NCI-H2081 treated with DMSO at 0.1 percent for 48 hours (cell line): ENCODE measurements around the gene OBP2B.
"Not testable (repeated sequence)": the region's sequence is repeated elsewhere in the genome, so short reads cannot be mapped to it uniquely, and the experiment has no call there.

ENCODE experiments used
- DNase-seq: peaks from one replicate; lab custom pipeline; 2025; lab: John Stamatoyannopoulos, UW

OBP2B gene

DNA sequence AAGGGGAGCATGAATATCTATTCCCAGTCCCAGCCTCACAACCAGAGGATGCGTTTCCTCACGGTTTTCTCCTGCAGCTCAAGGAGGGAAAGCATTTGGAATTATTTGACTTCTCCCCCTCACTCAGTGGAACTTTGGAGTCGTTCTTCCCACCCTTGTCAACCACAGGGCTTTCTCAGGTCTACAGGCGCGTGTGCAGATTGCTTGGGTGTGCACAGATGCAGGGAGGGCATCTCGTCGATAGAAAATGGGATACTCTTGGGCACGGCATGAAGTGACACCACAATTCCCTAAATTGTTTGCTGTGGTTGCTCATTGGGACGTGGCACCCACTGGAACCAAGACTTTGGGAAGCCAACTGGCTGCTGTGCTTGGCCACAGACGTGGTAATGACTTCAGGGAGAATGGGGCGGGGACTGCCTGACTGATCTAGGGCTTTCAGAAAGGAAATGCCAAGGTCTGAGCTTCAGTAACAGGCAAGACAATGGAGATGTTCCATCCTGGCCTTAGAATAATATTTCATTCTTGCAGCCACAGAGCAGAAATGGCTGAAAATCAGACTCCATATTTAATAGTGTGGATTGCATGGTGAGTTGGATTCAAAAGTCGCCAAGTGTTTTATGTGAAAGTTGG, 12.2 kb upstream of the OBP2B start:
- no peak for DNase-seq

DNA sequence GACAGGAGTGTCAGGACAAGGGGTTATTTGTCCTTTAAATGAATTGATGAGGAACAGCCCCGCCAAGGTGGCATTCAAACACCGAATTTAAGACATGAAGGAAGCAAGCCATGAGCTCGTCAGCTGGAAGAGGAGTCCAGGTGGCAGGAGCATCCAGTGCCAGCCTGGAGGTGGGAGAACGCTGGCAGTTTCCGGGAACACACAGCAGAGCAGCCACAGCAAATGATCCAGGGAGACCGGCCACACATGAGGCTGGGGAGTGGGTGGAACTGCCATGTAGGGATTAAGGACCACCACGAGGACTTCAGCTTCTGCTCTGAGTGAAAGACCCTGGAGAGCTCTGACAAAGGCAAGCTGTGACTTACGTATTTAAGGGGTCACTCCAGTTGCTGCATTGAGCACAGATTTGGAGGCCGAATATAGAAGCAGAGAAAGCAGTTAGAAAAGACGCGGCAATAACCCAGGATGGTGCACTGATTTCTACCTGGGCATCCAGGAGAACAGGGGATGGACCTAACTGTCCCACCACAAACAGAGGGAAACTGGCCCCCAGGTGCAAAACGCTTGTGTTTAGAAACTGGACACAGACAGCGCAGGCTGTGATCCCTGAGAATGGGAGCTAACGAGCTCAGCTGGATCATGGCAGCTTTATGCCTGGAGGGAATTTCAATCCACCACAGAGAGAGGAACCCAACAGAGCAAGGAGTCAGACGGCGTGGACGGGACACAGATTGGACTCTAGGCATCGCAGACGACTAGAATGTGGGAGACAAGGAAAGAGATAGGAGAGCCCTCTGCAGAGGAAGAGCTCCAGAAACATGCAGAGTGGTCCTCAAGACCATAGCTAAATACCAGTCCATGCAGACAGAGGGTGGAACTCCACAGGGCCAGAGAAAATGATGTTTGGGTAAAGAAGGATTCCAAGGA, 9.3 kb upstream of the OBP2B start:
- DNase-seq, result not testable (repeated sequence)

- not testable (repeated sequence) for DNase-seq
Observed at GRCh38 chr9:133217333-133217988, 8.4 kb upstream of the OBP2B start.

DNA sequence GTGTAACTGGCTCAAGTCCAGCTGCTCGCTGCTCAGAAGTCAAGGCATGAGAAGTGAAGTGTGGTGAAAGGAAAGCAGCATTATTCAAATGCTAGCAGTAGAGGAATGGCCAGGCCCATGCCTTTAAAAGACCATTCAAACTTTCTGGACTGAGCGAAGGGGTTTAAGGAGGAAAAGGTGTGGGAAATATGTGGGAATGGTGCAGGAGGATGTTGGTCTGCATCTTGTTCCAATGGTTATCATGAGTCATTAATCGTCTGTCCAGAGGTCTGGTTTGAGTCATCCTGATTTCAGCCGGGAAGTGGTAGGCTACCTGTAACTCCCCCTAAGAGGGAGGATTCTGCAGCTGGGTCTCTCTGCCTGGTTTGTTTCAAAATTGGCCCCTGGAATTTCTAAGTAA, 5.2 kb upstream of the OBP2B start:
- not testable (repeated sequence) for DNase-seq

GRCh38 chr9:133210609-133211008, 1.6 kb upstream of the OBP2B start:
- no peak for DNase-seq

DNA sequence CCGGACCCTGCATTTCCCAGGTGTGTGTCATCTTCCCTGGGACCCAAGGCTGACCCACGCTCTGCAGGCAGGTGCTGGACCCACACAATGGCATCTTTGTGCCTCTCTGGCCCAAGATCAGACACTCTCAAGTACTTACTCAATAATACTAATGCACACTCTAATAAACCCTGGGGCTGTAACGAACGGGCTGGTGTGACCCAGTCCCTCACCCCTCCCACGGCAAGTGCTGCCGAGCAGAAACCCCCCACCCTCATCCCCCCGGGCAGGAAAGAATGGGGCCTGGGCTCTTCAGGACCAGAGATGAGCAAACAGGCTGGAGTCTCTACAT, 1.1 kb upstream of the OBP2B start:
- DNase-seq, result no peak

DNA sequence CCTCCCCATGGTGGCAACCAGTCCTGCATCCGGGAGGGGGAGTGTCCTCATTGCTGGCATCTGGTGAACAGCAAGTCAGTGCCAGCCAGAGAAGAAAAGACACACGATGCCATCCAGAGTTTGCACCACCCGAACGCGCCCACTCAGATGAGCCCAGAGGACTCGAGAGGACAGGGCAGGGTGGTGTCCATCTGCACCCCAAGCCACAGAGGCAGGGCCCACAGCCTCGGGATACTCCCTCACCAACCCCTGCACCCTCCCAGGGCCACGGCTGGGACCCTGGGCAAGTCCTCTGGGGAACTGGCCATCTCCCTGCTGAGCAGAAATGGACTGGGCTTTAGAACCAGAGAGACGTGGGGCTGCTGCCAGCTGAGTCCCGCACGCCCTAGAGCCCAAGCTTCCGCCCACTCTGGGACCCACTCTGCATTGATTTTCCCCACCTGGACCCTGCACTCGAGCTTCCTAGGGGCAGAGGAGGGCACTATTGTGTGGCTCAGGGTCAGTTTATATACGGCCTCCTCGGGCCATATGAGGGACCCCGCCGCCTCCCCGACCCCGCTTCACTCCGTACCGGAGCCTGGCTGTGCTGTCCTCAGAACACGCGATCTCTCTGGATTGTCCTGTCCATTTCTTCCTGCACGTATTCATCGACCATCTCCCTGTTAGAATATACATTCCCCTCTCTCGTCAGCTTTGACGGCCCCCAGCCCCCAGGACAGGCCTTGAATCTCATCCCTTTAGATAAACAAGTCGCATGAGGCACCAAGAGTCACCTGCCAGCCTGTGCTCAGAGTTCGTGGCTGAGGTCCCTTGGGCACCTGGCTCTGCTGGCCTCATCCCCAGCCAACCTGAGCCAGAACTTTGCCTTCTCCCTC, 514 bp upstream of the OBP2B start:
- not testable (repeated sequence) for DNase-seq

GRCh38 chr9:133208171-133208879, 725 bp downstream of the OBP2B start:
- DNase-seq, result not testable (repeated sequence)

DNA sequence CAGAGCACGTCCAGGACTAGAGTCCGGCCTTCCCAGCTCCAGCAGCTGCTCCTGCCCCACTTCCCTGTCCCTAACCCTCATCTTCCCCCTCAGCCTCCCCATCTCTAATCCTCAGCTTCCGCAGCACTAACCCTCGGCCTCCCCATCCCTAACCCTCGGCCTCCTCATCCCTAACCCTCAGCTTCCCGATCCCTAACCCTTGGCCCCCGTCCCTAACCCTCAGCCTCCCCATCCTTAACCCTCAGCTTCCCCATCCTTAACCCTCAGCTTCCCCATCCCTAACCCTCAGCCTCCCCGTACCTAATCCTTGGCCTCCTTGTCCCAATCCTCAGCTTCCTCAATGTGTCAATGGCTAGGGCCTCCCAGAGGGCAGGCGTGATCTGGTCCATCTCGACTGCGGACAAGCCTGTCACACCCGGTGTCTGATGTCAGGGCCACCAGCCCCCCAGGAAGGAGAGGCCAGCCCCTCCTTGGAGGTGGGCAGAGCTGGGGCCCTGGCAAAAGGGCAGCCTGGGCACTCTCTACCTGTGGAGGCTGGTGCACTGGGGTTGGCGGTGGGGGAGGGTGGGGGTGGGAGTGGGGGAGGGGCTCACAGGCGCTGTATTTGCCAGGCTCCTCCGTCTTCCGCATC, 1.4 kb downstream of the OBP2B start:
- DNase-seq, result no peak

DNA sequence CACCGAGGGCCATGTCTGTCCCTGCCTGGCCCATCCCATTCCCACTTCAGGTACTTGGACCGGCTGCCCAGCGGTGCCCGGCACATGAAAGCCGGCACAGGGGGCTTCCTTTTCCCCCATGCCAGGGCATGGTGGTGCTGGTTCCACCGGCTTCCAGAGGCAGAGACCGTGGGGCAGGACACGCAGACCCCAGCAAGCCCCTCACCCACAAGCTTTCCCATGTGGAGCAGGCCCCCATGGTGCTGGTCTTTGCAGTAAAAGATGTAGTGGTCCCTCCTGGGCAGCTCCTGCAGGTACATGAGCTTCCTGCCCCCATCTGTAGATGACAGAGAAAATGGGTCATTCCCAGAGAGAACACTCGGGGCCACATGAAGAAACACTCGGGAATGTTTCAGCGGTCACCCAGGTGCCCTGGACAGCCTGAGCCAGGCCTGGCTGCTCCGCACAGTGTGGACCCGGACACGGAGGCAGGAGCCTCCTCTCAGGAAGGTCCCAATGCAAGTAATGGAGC, 2.0 kb downstream of the OBP2B start:
- DNase-seq, result no peak

DNA sequence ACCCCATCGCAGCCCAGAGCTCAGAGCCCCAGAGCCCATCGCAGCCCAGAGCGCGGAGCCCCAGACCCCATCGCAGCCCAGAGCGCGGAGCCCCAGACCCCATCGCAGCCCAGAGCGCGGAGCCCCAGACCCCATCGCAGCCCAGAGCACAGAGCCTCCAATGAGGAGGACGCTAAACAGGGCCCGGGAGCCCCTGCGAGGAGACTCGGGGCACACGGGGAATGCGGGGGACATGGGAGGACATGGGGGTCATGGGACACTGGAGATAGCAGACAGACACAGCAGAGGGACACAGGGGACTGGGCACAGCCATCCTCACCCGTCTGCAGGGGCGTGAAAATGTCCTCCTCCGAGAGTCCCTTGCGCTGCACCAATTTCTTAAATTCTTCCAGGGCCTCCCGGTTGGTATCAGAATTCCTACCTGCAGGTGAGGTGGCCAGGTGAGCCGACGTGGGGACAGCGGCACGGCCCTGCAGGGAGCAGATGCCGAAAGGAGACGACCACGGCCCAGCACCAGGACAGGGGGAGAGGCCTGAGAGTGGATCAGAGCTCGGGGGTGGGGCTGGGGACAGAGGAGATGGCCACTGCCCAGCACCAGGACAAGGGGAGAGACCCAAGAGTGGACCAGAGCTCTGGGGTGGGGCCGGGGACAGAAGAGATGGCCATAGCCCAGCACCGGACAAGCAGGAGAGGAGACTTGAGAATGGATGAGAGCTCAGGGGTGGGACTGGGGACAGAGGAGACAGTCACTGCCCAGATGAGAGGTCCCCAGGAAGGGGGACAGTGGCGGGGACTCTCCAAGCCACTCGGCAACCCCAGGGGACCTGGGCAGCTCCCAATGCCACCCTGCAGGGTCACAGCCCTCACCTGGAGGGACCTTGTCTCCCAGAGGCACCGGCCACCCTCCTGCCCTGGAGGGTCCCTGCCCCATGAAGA, 2.8 kb downstream of the OBP2B start:
- no peak for DNase-seq

DNA sequence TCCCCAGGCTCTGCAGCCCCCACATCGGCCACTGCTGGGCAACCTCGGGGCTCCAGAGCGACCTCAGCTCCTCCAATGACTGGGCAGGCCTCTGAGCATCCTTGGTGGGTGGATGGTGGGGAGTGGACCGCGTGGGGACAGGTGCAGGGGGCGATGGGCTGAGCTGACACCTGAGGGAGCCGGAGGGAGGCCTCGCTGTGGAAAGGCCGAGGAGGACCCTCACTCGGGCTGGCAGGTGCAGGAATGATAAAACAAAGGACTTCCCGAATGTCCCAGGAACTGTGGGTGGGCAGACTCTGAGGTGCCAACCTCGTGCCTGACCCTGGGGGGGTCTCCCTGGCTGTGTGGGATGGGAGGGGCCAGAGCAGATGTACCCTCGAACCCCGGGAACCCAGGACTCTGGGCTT, 3.6 kb downstream of the OBP2B start:
- not testable (repeated sequence) for DNase-seq

GRCh38 chr9:133204993-133205336, 4.1 kb downstream of the OBP2B start:
- no peak for DNase-seq

- no peak for DNase-seq
Observed at GRCh38 chr9:133204335-133204992, 4.6 kb downstream of the OBP2B start.

DNA sequence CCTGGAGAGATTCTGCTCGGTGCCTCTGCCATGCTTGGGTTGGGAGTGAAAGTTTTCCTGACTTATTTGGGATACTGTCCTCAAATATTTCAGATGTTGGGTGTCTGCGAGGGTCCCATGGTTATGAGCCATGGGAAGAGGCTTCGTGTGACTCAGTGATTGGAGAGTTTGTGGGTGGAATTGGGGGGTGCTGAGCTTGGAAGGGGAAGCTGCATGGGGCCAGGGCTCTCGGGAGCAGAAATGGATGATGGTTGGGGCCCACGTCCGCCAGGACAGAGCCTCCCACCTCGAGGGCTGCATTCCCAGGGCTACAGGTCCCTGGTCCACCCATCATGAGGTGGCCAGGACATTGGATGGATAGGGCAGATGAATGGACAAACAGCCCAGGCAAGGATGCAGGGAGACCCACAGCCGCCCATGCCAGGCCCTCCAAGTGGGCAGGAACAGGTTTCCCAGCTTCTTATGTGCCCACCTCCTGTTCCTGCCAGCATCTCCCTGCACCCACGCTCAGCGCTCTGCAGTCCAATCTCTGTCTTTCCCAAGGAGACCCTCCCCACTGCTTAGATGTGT, 5.5 kb downstream of the OBP2B start:
- DNase-seq, result no peak

- no peak for DNase-seq
Observed at GRCh38 chr9:133202688-133203453, 6.2 kb downstream of the OBP2B start.

DNA sequence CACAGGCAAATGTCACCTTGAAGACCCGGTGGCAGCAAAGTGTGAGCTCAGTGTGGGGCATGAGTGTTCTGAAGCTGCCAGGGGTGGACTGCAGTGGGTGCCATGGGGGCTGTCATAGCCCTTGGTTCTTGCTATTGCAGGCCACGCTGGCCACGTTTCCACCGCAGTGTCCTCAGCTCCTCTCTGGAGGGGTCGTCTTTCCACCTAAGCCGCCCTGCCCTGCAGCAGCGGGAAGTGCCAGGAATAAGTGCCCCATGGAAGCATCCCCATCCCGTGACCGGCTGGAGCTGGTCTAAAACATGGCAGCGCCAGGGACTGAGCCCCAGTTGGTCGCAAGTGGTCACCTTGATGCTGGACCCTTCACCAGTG, 6.9 kb downstream of the OBP2B start:
- DNase-seq, result no peak
